22Rv1 (cell line): ENCODE data around the gene TREM2.

Experiments used
- CTCF ChIP-seq: fragments of 450-650 bp; IDR thresholded peaks from 2 replicates; pipeline ENCODE4 v1.5.1; 2017; ENCODE audit warnings: mild to moderate bottlenecking
- ZFX ChIP-seq: fragments of 450-650 bp; IDR thresholded peaks from 2 replicates; pipeline ENCODE4 v1.6.1; 2017; ENCODE audit warnings: antibody characterized with exemption, borderline replicate concordance

DNA sequence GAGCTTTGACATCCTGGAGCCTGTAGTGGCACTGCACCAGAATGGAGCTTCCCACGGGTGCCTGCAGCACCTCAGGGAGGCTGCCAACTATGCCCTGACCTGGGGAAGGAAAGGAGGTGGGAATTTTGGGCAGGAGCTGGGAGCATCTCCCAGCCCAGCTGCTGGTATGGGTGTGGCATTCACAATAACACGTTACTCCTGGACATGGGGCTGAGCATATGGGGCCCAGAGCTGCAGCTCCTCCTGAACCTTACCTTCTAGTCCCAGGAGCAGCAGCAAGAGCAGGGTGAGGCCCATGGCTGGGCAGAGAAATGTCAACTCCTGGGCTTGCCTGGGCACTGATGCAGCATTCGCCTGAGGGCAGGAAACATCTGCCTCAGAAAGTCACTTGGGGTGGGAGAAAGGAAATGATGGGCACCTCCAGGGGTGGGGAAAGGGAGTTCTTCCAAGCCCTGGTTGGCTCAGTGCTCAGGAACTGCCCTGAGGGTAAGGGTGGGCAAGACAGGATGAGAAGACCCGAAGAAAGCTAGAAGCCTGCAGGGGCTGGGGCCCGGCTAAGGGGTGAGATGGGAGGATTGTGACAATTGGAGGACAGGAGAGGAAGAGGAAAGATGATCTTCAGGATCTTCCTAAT lies 8.8 kb downstream of the TREM2 start, which contains the start of gene TREML1:
- no peak for TF ChIP-seq CTCF
- TF ChIP-seq ZFX = no peak
